Measurements from ENCODE around the gene CHRNA9. TPM values are rescaled to one million over a fixed set of nuclear protein-coding genes. Genes with fewer than 3 reads are reported as not detected.

CHRNA9 gene
- total and polyA plus RNA-seq, 2 experiments from 2014 or later: 0.58 to 5.7 TPM

- Histone ChIP-seq H2AFZ (peak overlapping the region; percentile 82; the same call in 1 of the 2 replicates), H3K9me2 (ENCODE audit: insufficient read depth) (no peaks in the 10 kb centered on the region; the same call in 1 of the 2 replicates), H3K4me2 (0 out of 2 replicates have a peak overlapping the region, but pooled peaks have one; percentile 50), H4K20me1 (replicated peaks; ENCODE audit: insufficient read depth) (no peaks in the 10 kb centered on the region), H3F3A (replicated peaks; ENCODE audit: low read depth) (no peaks in the 10 kb centered on the region), H3K4me3 (no peak overlapping the region), H3K4me1 (ENCODE audit: insufficient read depth) (peaks cover 9% of the 10 kb centered on the region), H3K79me2 (replicated peaks; ENCODE audit: insufficient read depth) (no peaks in the 10 kb centered on the region), H3K27me3 (ENCODE audit: insufficient read depth) (no peaks in the 10 kb centered on the region), H3K27ac (ENCODE audit: low read depth) (no peak overlapping the region), H3K36me3 (ENCODE audit: insufficient read depth) (no peaks in the 10 kb centered on the region)
- H3K4me3 Mint-ChIP-seq: no peak overlapping the region
- no peaks in the 10 kb centered on the region for H3K36me3 Mint-ChIP-seq (ENCODE audit: low read depth)
- H3K4me1 Mint-ChIP-seq: peaks cover 9% of the 10 kb centered on the region
- no peaks in the 10 kb centered on the region for H3K9me3 Mint-ChIP-seq
- DNase-seq (ENCODE audit: low spot score) (no peak), ATAC-seq (no peak)
- no peak overlapping the region for H3K27ac Mint-ChIP-seq
- TF ChIP-seq ZNF331 (CRISPR knock-in tag; IDR thresholded peaks at IDR 0.05; ENCODE audit: low read depth) (no peak), NANOG (IDR thresholded peaks at IDR 0.05; ENCODE audit: borderline replicate concordance) (no peak), JUNB (IDR thresholded peaks at IDR 0.05; ENCODE audit: unreplicated experiment) (no peak), ZNF462 (CRISPR knock-in tag; IDR thresholded peaks at IDR 0.05) (no peak), REST (IDR thresholded peaks at IDR 0.05; ENCODE audit: unreplicated experiment) (no peak), ZNF114 (CRISPR knock-in tag; IDR thresholded peaks at IDR 0.05) (no peak), POLR2AphosphoS5 (IDR thresholded peaks at IDR 0.05; ENCODE audit: low read depth) (no peak), EZH2phosphoT487 (IDR thresholded peaks at IDR 0.05; ENCODE audit: unreplicated experiment) (no peak), STAT1 (IDR thresholded peaks at IDR 0.05; ENCODE audit: unreplicated experiment) (no peak), CREB1 (CRISPR knock-in tag; IDR thresholded peaks at IDR 0.05; ENCODE audit: low read depth) (no peak), CTCF (conservative IDR thresholded peaks at IDR 0.05; ENCODE audit: low read depth in 2 of 2) (no peak), ETS1 (IDR thresholded peaks at IDR 0.05) (no peak), EZH2 (IDR thresholded peaks at IDR 0.05; ENCODE audit: low read depth, unreplicated experiment) (no peak)
- H3K27me3 Mint-ChIP-seq (ENCODE audit: insufficient read depth, low read depth, poor library complexity): peaks cover 13% of the 10 kb centered on the region
Measured at GRCh38 chr4:40395166-40395900, 60.2 kb downstream of the CHRNA9 start.
